ENCODE results near the gene OXSM. TPM values are rescaled to one million over a fixed set of nuclear protein-coding genes. Genes with fewer than 3 reads are reported as not detected.

OXSM gene
- total RNA-seq, 1 donor from 2014 or later, result 8.5 TPM

DNA sequence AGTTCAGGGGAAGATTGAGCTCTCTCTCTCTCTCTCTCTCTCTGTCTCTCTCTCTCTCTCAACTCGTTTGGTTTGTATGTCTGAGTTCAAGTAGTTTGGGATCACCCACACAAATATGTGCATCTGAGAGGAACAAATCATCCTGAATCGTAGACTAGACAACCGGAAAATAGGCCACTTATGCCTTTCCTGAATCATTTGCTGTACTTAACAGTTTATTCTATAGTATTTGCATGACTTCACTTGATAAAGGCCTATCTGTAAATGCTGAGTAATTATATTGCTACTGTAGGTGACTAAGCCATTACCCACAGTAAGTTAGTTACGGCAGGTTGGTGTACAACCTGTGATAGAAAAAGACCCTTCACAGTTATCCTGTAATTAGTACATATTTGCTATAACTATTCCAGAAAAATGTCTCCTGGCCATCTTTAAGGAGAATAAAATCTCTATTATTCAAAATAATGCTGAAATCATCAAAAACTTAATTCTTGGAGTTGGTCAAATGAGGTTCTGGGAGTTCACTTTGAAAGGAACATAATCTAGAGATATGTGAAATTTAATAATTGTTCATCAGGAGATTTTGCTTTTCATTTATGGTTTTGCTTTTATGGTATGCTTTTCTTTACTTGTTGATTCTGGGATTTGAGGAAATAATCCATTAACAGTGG is 31.1 kb downstream of the OXSM start:
- ATAC-seq (no peak), DNase-seq (no peak)
- no peaks in the 10 kb centered on the region for H3K4me1 ChIP-seq
- H3K27ac ChIP-seq, result no peak overlapping the region
- TF ChIP-seq, protein P1, sequence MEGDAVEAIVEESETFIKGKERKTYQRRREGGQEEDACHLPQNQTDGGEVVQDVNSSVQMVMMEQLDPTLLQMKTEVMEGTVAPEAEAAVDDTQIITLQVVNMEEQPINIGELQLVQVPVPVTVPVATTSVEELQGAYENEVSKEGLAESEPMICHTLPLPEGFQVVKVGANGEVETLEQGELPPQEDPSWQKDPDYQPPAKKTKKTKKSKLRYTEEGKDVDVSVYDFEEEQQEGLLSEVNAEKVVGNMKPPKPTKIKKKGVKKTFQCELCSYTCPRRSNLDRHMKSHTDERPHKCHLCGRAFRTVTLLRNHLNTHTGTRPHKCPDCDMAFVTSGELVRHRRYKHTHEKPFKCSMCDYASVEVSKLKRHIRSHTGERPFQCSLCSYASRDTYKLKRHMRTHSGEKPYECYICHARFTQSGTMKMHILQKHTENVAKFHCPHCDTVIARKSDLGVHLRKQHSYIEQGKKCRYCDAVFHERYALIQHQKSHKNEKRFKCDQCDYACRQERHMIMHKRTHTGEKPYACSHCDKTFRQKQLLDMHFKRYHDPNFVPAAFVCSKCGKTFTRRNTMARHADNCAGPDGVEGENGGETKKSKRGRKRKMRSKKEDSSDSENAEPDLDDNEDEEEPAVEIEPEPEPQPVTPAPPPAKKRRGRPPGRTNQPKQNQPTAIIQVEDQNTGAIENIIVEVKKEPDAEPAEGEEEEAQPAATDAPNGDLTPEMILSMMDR (IDR thresholded peaks at IDR 0.05), result no peak
- no peaks in the 10 kb centered on the region for H3K36me3 ChIP-seq
- intact Hi-C loops (cut with DNase I), result no loop called here
- no peak overlapping the region for H3K4me3 ChIP-seq
- H3K9me3 ChIP-seq, result no peaks in the 10 kb centered on the region
- H3K27me3 ChIP-seq, result no peaks in the 10 kb centered on the region

DNA sequence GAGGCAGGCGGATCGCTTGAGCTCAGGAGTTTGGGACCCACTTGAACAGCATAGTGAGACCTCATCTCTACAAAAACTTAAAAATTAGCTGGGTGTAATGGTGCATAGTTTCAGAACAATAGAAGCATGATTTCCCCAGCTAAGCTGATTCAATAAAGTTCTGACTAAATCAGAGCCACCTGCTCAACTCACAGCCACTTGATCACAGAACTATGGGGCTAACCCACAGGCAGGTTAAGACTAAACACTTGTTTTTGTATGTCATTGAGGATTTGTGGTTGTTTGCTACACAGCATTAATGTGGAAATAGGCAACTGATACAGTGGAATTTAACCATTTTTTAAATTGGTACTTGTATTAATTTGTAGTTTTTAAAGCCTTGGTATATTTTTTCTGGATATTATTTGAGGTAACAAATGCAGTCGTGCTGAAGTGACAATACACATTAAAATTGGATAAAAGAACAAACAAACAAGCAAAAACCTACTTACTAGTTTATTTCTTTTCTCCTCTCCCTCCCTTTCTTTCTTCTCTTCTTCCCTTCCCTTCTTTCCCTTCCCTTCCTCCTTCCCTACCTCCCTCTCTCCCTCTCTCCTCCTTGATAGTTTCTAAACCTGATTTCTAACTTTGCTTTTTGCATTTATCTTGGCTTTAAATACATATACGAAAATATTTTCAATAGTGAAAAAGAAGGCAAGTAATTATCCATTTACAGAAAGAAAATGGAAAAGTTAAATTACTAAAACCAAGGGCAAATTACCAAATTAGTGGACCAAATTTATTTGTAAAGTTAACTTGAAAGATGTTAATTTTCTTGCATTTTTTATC is 32.1 kb downstream of the OXSM start:
- TF ChIP-seq, protein P1 (IDR thresholded peaks at IDR 0.05), result no peak
- no peak for ATAC-seq
- H3K9me3 ChIP-seq, result no peaks in the 10 kb centered on the region
- H3K36me3 ChIP-seq, result no peaks in the 10 kb centered on the region
- H3K4me1 ChIP-seq, result no peaks in the 10 kb centered on the region
- no peak overlapping the region for H3K27ac ChIP-seq
- no peak overlapping the region for H3K4me3 ChIP-seq
- no peak for DNase-seq
- intact Hi-C loops (cut with DNase I), result no loop called here
- H3K27me3 ChIP-seq, result no peaks in the 10 kb centered on the region

DNA sequence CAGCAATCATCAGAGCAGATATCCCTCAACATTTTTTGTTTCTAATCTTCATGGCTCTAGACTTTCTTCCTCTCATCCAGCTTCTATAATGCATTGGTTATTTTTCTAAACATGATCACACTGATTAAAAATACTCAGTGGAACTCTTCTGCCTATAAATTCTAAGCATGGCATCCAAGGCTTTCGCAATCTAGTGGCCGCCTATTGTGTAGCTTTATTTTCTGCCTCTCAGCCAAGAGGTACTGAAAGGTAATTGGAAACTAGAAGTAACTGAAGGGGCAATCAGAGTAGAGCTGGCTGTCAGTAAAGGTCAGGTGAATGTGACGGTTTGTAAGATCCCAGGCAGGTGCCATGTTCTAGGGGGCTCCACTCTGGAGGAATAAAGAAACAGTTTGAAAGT is 33.4 kb downstream of the OXSM start:
- Histone ChIP-seq H3K4me1 (no peaks in the 10 kb centered on the region), H3K27me3 (no peaks in the 10 kb centered on the region), H3K27ac (no peak overlapping the region), H3K9me3 (no peaks in the 10 kb centered on the region), H3K36me3 (no peaks in the 10 kb centered on the region), H3K4me3 (no peak overlapping the region)
- no peak for DNase-seq
- TF ChIP-seq, protein P1 (IDR thresholded peaks at IDR 0.05), result no peak
- intact Hi-C loops (cut with DNase I), result no loop called here
- ATAC-seq, result no peak

GRCh38 chr3:25826510-25826909 is 36.6 kb downstream of the OXSM start:
- DNase-seq (no peak), ATAC-seq (no peak)
- TF ChIP-seq, protein P1 (IDR thresholded peaks at IDR 0.05), result no peak
- Histone ChIP-seq H3K27me3 (no peaks in the 10 kb centered on the region), H3K36me3 (no peaks in the 10 kb centered on the region), H3K4me3 (no peak overlapping the region), H3K27ac (no peak overlapping the region), H3K9me3 (no peaks in the 10 kb centered on the region), H3K4me1 (no peaks in the 10 kb centered on the region)
- intact Hi-C loops (cut with DNase I), result no loop called here

- no peaks in the 10 kb centered on the region for H3K4me1 ChIP-seq
- H3K4me3 ChIP-seq, result no peak overlapping the region
- ATAC-seq (no peak), DNase-seq (no peak)
- no peak overlapping the region for H3K27ac ChIP-seq
- intact Hi-C loops (cut with DNase I), result no loop called here
- no peaks in the 10 kb centered on the region for H3K9me3 ChIP-seq
- no peaks in the 10 kb centered on the region for H3K27me3 ChIP-seq
- no peaks in the 10 kb centered on the region for H3K36me3 ChIP-seq
- TF ChIP-seq, protein P1 (IDR thresholded peaks at IDR 0.05), result no peak
These were observed 40.7 kb downstream of the OXSM start for GRCh38 chr3:25830373-25831280.

All from upper lobe of right lung (tissue), 1 donor.